ENCODE data around the gene SELENOT.

The SELENOT gene

DNA sequence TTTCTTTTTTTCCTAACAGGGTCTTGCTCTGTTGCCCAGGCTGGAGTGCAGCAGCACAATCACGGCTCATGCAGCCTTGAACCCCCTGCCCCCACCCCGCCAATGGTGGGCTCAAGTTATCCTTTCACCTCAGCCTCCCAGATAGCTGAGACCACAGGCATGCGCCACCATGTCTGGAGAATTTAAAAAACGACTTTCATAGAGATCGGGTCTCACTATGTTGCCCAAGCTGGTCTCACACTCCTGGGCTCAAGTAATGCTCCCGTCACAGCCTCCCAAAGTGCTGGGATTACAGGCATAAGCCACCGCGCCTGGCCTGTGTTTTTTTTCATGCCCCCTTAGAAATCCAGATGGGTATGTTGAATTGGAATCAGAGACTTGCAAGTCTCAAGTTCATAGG is 60.3 kb downstream of the SELENOT start:
- DNase-seq (ENCODE audit: low spot score): no peak

DNA sequence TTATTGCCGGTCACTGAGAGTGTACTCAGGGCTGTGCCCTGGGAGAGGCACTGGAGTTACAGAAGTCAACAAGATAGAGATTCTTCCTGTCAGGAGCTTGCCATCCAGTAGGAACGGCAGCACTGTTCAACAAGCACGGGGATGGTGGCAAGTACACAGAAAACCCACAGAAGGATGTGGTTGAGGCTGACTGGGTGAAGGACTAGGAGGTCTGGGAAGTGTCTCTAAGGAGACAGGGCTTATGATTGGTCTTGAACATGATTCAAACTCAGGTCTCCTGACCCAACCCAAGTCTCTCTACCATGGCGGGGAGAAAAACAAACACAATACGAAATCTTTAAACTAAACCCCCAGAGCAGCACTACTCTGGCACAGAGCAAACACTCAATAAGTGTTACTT is 63.0 kb downstream of the SELENOT start:
- DNase-seq (ENCODE audit: low spot score): no peak

DNA sequence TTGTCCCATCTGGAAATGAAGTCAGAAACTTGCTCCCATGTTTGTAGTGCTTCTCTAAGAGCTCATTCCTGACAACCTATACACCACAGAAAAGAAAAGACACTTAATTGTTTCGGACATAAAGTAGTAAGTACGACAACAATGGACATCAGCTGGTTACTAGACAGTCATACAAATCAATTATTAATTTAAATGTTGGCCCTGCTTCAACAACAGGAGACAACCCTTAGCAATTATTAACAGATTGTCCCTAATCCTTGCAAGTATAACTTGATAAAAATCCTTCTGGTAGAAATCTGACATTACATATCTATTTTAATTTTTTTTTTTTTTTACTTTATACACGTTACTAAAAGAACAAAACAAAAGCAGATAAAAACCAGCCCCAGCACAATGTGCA is 70.8 kb downstream of the SELENOT start:
- no peak for DNase-seq (ENCODE audit: low spot score)

- DNase-seq (ENCODE audit: low spot score): no peak
Observed at GRCh38 chr3:150675587-150675986, 72.5 kb downstream of the SELENOT start.
